Activated CD4-positive, alpha-beta T cell treated with anti-CD3 and anti-CD28 coated beads, Interleukin-2, amount 50 U/mL, for 1 hour (primary cell): ENCODE data around the gene VASH2.
"Not testable (repeated sequence)": the region's sequence is repeated elsewhere in the genome, so short reads cannot be mapped to it uniquely, and the experiment has no call there.

Source experiments
- DNase-seq: peaks from one replicate; pipeline ENCODE4 v3.0.0-alpha.2; 2020

VASH2 gene

GRCh38 chr1:212950243-212951125, at the start of gene VASH2:
Gene VASH2, plus strand, starts transcription at chr1:212950541. Its CDS starts 1,002 bp downstream, at chr1:212951543.
- peak; percentile 57 for DNase-seq

DNA sequence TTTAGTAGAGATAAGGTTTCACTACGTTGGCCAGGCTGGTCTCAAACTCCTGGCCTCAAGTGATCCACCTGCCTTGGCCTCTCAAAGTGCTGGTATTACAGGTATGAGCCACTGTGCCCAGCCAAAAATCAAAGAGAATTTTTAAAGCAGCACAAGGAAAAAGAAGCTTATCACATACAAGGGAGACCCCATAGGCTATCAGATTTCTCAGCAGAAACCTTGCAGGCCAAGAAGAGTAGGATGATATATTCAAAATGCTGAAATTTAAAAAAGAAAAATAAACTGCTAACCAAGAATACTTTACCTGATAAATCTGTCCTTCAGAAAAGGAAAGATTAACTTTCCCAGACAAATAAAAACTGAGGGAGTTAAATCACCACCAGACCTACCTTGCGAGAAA, 49.1 kb upstream of the VASH2 start:
- DNase-seq = no peak

DNA sequence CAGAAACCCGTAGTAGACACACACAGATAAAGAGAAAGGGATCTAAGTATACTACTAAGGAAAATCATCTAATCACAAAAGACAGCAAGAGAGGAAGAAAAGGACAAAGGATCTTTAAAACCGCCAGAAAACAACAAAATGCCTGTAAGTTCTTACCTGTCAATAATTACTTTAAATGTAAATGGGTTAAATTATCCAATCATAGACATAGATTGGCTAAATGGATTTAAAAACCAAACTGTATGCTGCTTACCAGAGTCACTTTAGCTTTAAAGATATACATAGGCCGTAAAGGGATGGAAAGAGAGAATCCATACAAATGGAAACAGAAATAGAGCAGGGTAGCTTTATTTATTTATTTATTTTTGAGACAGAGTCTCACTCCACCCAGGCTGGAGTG, 48.3 kb upstream of the VASH2 start:
- DNase-seq = no peak

- DNase-seq = no peak
These were observed 46.7 kb upstream of the VASH2 start for GRCh38 chr1:212903664-212904063.

- DNase-seq = not testable (repeated sequence)
These were observed 42.3 kb upstream of the VASH2 start for GRCh38 chr1:212908071-212908470.

DNA sequence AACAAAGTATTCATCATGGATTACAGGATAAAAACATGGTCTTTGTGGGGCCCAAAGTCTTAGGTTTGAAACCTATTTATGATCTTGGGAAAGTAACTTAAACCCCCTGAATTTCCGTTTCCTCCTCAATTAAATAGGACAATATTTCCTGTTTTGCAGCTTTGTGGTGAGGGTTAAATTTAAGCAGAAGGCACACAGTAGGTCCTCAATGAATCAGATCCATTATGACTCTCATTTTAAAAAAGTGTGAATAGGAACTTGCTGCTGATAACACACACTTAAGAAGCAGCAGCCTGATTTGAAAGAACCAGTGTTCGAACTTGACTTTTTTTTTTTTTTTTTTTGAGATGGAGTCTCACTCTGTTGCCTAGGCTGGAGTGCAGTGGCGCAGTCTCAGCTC, 41.4 kb upstream of the VASH2 start:
- no peak for DNase-seq

DNA sequence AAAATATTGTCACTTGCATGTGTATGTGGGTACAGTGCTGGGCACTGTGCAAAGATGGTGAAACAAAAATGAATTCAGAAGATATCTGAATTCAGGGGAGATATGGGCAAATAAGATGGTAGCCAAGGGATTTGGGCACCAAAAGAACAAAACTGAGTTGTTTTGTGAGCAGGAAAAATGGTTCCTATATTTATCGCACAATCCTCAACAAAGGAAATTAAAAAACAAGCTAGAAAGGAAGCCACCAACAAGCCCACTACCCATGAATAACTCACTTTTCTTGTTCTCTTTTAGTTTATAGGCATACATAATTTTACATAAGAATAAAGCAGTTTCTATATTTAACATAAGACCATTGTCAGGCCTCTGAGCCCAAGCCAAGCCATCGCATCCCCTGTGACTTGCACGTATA, 40.7 kb upstream of the VASH2 start:
- DNase-seq = no peak

DNA sequence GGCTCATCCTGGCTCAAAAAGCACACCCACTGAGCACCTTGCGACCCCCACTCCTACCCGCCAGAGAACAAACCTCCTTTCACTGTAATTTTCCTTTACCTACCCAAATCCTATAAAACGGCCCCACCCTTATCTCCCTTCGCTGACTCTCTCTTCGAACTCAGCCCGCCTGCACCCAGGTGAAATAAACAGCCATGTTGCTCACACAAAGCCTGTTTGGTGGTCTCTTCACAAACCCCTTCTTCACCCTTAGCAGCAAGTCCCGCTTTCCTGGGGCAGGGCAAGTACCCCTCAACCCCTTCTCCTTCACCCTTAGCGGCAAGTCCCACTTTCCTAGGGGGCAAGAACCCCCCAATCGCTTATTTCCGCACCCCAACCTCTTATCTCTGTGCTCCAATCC, 40.1 kb upstream of the VASH2 start:
- not testable (repeated sequence) for DNase-seq

- DNase-seq = not testable (repeated sequence)
These were observed 36.7 kb upstream of the VASH2 start for GRCh38 chr1:212913638-212914037.

- not testable (repeated sequence) for DNase-seq
These were observed 36.2 kb upstream of the VASH2 start for GRCh38 chr1:212914110-212914509.

DNA sequence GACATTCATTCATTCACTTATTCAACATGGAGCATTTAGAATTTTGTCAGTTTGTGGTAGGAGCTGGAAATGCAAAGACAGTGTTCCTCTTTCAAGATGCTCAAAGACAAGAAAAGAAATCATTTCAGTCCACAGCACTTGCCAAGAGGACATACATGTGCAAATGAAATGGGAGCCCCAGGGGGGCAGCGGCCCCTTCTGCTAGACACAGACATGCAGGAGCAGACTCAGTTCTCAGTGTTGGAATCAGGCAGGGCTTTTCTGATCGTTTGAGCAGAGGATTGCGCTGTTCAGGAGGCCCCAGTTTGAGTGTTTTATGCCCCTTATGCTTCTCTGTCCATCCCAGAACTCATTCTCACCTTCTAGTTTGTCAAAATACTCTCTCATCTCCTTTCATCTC, 35.6 kb upstream of the VASH2 start:
- no peak for DNase-seq

- no peak for DNase-seq
These were observed 34.9 kb upstream of the VASH2 start for GRCh38 chr1:212915245-212916091.

GRCh38 chr1:212916481-212917133, 33.7 kb upstream of the VASH2 start:
- DNase-seq = no peak

- no peak for DNase-seq
These were observed 33.2 kb upstream of the VASH2 start for GRCh38 chr1:212917134-212917485.

- no peak for DNase-seq
These were observed 32.5 kb upstream of the VASH2 start for GRCh38 chr1:212917858-212918257.

GRCh38 chr1:212918824-212919223, 31.5 kb upstream of the VASH2 start:
- DNase-seq = no peak

- DNase-seq = no peak
These were observed 30.1 kb upstream of the VASH2 start for GRCh38 chr1:212920246-212920645.

DNA sequence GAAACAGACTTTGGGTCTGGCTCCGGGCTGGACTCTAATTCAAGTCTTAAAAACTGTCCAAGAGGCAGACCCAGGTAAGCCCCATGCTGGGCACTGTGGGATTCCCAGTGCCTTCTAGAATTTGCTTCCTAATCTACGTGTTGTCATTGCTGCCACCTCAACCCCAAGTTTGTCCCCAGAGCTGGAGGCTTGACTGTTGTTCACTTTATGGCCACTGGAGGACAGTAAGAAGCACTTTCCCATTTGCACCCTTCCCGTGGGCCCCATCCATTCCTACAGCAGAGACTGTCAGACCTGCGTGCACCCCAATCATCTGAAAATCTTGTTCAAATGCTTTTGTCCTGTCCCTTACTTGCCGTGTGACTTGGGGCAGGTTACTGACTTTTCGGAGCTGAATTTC, 29.4 kb upstream of the VASH2 start:
- DNase-seq = no peak

DNA sequence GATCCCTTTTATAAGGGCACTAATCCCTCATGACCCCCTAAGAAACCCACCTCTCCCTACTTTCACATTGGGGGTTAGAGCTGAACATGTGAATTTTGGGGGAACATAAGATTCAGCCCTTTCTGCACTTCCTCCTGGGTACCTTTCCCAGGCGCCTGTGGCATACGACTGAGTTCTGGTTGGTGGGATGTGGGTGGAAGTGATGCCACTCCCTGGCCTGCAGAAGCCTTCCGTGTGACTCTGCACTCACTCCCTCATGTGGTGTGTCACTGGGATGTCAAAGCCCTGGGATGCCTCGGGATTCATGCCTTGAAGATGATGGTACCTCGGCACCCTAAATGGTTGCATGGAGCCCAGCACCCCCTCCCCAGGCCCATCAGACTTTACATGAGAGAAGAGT, 28.3 kb upstream of the VASH2 start:
- DNase-seq = no peak

- no peak for DNase-seq
These were observed 24.0 kb upstream of the VASH2 start for GRCh38 chr1:212926372-212926771.

DNA sequence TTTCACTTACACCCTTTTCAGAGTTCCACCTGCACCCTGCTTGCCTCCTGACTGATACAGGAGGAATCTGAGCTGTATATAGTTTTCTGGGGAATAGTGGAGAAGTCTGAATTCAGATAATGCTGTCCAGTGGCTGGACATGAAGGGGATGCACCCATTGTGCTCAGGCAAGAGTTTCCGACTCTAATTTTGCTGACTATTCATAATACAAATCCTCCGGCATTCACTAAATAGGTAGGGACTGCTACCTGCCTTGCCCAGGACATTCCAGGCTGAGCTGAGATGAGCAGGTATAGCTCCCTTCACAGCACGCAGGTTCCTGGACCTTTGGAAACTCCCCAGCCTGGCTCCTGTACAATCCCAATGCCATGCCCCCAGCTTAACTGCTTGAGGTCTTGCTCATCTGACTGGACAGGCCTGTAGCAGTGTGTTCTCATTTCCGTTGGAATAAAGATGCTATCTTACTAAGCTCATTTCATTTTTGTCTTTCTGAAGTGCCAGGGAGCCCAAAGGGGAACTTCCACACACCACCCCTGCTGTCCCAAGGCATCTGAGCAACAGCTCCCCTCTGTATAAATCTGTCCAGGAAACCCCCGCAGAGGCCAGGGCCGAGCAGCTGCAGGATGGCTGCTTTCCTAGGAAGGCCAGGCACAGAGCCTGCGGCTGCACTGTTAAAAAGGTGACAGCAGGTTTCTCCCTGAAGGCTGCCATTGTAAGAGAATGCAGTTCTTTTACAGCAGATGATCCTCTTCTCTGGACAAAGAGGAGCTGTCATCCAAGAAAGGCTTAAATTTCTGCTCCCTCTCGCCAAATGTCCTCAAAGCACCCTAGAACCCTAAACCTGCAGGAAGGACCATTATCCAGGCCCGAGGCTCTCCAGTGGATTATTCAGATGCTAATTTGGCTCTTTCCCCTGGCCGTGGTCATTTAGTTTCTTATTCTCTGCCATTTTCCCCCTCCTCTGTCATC, 21.7 kb upstream of the VASH2 start:
- no peak for DNase-seq

DNA sequence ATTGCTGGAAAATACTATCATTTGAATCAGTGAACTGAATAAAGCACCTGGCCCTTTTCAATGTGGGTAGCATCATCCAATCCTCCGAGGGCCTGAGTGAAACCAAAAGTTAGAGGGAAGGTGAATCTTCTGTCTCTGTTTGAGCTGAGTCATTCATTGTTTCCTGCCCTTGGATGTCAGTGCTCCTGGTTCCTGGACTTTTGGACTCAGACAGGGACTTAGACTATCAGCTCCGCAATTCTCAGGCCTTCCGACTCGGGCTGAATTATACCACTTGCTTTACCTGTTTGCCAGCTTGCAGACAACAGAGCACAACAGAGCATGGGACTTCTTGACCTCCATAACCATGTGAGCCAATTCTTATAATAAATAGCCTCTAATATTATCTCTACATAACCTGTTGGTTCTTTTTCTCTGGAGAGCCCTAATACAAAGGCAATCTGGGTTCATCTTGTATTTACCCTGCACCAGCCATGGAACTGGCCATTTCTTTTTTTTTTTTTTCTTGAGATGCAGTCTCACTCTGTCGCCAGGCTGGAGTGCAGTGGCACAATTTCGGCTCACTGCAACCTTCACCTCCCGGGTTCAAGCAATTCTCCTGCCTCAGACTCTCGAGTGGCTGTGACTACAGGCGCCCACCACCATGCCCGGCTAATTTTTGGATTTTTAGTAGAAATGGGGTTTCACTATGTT, 19.2 kb upstream of the VASH2 start:
- DNase-seq = no peak
